ENCODE results near the gene PARP2. TPM values are rescaled to one million over a fixed set of nuclear protein-coding genes. Genes with fewer than 3 reads are reported as not detected.

Gene PARP2
- polyA plus RNA-seq, 1 donor from 2014 or later = 78.7 TPM

DNA sequence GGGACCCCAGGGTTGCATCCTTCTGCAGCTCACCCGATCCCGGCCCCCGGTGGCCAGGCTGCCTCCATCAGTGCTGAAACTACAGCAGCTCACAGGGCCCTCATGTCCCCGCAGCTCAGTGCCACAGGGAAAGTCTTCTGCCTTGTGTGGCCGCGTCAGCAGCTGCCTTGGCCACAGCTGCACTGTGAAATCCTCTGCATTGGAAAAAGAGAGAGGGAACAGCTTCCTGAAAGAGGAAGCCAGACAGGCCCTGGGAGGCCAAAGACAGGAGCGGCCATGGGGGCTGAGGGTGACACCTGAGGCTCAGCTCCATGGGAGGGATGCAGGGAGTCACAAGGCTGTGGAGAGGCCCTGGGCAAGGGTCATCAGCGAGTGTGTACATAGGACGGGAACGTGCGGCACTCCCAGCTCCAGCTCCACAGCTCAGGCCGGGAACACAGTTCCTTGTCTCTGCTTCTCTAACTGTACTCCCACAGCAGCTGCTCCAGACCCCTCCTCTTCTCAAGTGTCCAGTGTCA is 32.7 kb downstream of the PARP2 start (continued):
- TF ChIP-seq, protein P1, sequence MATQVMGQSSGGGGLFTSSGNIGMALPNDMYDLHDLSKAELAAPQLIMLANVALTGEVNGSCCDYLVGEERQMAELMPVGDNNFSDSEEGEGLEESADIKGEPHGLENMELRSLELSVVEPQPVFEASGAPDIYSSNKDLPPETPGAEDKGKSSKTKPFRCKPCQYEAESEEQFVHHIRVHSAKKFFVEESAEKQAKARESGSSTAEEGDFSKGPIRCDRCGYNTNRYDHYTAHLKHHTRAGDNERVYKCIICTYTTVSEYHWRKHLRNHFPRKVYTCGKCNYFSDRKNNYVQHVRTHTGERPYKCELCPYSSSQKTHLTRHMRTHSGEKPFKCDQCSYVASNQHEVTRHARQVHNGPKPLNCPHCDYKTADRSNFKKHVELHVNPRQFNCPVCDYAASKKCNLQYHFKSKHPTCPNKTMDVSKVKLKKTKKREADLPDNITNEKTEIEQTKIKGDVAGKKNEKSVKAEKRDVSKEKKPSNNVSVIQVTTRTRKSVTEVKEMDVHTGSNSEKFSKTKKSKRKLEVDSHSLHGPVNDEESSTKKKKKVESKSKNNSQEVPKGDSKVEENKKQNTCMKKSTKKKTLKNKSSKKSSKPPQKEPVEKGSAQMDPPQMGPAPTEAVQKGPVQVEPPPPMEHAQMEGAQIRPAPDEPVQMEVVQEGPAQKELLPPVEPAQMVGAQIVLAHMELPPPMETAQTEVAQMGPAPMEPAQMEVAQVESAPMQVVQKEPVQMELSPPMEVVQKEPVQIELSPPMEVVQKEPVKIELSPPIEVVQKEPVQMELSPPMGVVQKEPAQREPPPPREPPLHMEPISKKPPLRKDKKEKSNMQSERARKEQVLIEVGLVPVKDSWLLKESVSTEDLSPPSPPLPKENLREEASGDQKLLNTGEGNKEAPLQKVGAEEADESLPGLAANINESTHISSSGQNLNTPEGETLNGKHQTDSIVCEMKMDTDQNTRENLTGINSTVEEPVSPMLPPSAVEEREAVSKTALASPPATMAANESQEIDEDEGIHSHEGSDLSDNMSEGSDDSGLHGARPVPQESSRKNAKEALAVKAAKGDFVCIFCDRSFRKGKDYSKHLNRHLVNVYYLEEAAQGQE (IDR thresholded peaks at IDR 0.05; ENCODE audit: borderline replicate concordance) = no peak
- no peak for TF ChIP-seq POLR2AphosphoS5 (IDR thresholded peaks at IDR 0.05)
- no peak for TF ChIP-seq EP300 (conservative IDR thresholded peaks at IDR 0.05; ENCODE audit: poor library complexity, severe bottlenecking)

DNA sequence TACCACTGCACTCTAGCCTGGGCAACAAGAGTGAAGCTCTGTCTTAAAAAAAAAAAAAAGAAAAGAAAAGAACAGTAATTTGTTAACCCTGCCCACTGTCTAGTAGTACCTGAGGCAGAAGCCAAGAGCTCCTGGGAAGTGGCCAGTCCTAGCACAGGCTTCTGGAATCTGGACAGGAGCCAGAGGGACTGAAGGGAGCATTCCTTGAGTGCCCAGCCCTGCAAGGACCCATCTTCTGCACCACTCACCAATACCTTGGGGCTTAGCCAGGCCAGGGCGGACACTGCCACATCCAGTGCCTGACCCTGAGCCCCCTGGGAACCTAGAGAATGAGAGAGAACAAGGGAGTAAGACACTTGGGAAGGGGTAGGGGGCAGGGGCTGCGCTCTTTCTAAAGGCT is 33.7 kb downstream of the PARP2 start:
- no peak overlapping the region for H3K4me2 ChIP-seq (ENCODE audit: low read length)
- no peaks in the 10 kb centered on the region for H3F3A ChIP-seq (ENCODE audit: insufficient read depth, low read length, poor library complexity, severe bottlenecking)
- H3K9me2 ChIP-seq (ENCODE audit: insufficient read depth, low read length) = no peaks in the 10 kb centered on the region
- H3K9me3 ChIP-seq (ENCODE audit: low read length) = no peaks in the 10 kb centered on the region
- no peak overlapping the region for H2AFZ ChIP-seq (ENCODE audit: low read depth, low read length)
- no peaks in the 10 kb centered on the region for H3K27me3 ChIP-seq (ENCODE audit: insufficient read depth, low read depth, low read length)
- H4K20me1 ChIP-seq (ENCODE audit: insufficient read depth) = no peaks in the 10 kb centered on the region
- H3K4me3 ChIP-seq (ENCODE audit: low read length) = no peak overlapping the region
- TF ChIP-seq RAD21 (conservative IDR thresholded peaks at IDR 0.05) (no peak), TAF1 (IDR thresholded peaks at IDR 0.05; ENCODE audit: low read depth) (no peak), EZH2 (IDR thresholded peaks at IDR 0.05; ENCODE audit: borderline replicate concordance, insufficient read depth, low read length, poor library complexity, severe bottlenecking) (no peak), MXI1 (conservative IDR thresholded peaks at IDR 0.05; ENCODE audit: poor library complexity, severe bottlenecking) (no peak), EP300 (conservative IDR thresholded peaks at IDR 0.05; ENCODE audit: poor library complexity, severe bottlenecking) (no peak), POLR2AphosphoS5 (IDR thresholded peaks at IDR 0.05) (no peak), SMC3 (conservative IDR thresholded peaks at IDR 0.05; ENCODE audit: poor library complexity) (no peak)
- TF ChIP-seq, protein P2, sequence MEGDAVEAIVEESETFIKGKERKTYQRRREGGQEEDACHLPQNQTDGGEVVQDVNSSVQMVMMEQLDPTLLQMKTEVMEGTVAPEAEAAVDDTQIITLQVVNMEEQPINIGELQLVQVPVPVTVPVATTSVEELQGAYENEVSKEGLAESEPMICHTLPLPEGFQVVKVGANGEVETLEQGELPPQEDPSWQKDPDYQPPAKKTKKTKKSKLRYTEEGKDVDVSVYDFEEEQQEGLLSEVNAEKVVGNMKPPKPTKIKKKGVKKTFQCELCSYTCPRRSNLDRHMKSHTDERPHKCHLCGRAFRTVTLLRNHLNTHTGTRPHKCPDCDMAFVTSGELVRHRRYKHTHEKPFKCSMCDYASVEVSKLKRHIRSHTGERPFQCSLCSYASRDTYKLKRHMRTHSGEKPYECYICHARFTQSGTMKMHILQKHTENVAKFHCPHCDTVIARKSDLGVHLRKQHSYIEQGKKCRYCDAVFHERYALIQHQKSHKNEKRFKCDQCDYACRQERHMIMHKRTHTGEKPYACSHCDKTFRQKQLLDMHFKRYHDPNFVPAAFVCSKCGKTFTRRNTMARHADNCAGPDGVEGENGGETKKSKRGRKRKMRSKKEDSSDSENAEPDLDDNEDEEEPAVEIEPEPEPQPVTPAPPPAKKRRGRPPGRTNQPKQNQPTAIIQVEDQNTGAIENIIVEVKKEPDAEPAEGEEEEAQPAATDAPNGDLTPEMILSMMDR (IDR thresholded peaks at IDR 0.05; ENCODE audit: poor library complexity, severe bottlenecking) = no peak
- TF ChIP-seq, protein P1 (IDR thresholded peaks at IDR 0.05; ENCODE audit: borderline replicate concordance) = no peak
- H3K36me3 ChIP-seq (ENCODE audit: insufficient read depth, low read length) = no peaks in the 10 kb centered on the region
- H3K27ac ChIP-seq (ENCODE audit: low read length) = no peak overlapping the region
- H3K79me2 ChIP-seq (replicated peaks; ENCODE audit: insufficient read depth, low read length) = no peaks in the 10 kb centered on the region
- no peak overlapping the region for H3K9ac ChIP-seq (ENCODE audit: low read length)
